ENCODE results near the gene SELENON.

SELENON gene

GRCh38 chr1:25804964-25805862 lies 5.2 kb downstream of the SELENON start:
- no peak for DNase-seq (ENCODE audit: low read depth)
- H3K4me3 ChIP-seq (ENCODE audit: low read length): no peak overlapping the region
- TF ChIP-seq CTCF (IDR thresholded peaks at IDR 0.05; ENCODE audit: insufficient read depth, low read depth, low read length, missing control alignments): no peak

DNA sequence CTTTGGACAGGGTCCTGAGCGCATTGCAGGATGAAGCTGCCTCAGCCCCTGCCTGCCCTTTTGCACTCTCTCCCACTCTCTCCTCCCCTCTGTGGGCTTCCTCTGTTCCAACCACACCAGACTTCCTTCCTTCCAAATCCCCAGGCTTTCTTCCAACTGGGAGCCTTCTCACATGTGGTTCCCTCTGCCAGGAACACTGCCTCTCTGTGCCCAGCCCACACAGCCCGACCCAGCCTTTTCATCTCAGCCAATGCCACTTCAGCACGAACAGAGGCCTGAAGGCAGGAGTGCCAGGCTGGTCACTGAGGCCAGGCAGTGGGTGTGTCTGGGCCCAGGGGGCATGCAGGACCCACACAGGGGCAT lies 5.9 kb downstream of the SELENON start:
- H3K4me3 ChIP-seq (ENCODE audit: low read length): no peak overlapping the region
- no peak for DNase-seq (ENCODE audit: low read depth)
- no peak for TF ChIP-seq CTCF (IDR thresholded peaks at IDR 0.05; ENCODE audit: insufficient read depth, low read depth, low read length, missing control alignments)

- no peak for TF ChIP-seq CTCF (IDR thresholded peaks at IDR 0.05; ENCODE audit: insufficient read depth, low read depth, low read length, missing control alignments)
- H3K4me3 ChIP-seq (ENCODE audit: low read length): no peak overlapping the region
- DNase-seq (ENCODE audit: low read depth): no peak
Observed at GRCh38 chr1:25806418-25806817, 6.4 kb downstream of the SELENON start.

GRCh38 chr1:25807480-25808390 lies 7.7 kb downstream of the SELENON start:
- no peak for DNase-seq (ENCODE audit: low read depth)
- no peak for TF ChIP-seq CTCF (IDR thresholded peaks at IDR 0.05; ENCODE audit: insufficient read depth, low read depth, low read length, missing control alignments)
- no peak overlapping the region for H3K4me3 ChIP-seq (ENCODE audit: low read length)

- H3K4me3 ChIP-seq (ENCODE audit: low read length): no peak overlapping the region
- TF ChIP-seq CTCF (IDR thresholded peaks at IDR 0.05; ENCODE audit: insufficient read depth, low read depth, low read length, missing control alignments): no peak
- no peak for DNase-seq (ENCODE audit: low read depth)
Observed at GRCh38 chr1:25808481-25809244, 8.7 kb downstream of the SELENON start.

GRCh38 chr1:25809283-25809926 lies 9.4 kb downstream of the SELENON start:
- DNase-seq (ENCODE audit: low read depth): peak; percentile 56
- no peak overlapping the region for H3K4me3 ChIP-seq (ENCODE audit: low read length)
- TF ChIP-seq CTCF (IDR thresholded peaks at IDR 0.05; ENCODE audit: insufficient read depth, low read depth, low read length, missing control alignments): no peak
